ENCODE results near the gene SGMS1.

Gene SGMS1

DNA sequence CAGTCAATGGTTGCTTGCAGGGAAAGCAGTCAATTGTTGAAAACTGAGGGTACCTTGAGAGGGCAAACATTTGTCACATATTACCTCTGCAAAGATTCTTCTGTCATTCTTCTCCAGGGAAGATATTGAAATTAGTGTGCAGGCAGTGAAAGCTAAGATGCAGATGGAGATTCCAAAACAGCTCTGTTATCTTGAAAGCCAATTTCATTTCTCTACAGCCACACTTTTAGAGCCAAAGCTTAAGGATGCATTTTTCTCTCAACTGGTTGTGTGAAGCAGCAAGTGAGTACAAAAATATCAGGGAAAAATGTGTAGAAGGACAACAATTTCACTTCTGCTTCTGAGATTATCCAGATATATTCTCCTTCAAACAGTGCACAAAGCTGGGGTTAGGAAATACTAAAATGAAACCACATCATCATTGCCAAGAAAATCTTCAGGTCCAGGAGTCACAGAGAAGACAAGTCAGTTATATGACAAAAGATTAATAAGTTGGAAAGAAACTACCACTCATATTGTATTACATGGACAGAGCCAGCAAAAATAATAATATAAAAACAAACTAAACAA is 16.3 kb downstream of the SGMS1 start:
- DNase-seq (ENCODE audit: low read depth): peak; percentile 8
- TF ChIP-seq, protein P1, sequence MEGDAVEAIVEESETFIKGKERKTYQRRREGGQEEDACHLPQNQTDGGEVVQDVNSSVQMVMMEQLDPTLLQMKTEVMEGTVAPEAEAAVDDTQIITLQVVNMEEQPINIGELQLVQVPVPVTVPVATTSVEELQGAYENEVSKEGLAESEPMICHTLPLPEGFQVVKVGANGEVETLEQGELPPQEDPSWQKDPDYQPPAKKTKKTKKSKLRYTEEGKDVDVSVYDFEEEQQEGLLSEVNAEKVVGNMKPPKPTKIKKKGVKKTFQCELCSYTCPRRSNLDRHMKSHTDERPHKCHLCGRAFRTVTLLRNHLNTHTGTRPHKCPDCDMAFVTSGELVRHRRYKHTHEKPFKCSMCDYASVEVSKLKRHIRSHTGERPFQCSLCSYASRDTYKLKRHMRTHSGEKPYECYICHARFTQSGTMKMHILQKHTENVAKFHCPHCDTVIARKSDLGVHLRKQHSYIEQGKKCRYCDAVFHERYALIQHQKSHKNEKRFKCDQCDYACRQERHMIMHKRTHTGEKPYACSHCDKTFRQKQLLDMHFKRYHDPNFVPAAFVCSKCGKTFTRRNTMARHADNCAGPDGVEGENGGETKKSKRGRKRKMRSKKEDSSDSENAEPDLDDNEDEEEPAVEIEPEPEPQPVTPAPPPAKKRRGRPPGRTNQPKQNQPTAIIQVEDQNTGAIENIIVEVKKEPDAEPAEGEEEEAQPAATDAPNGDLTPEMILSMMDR (conservative IDR thresholded peaks at IDR 0.05; ENCODE audit: control insufficient read depth, insufficient read depth, low read depth, low read length): no peak

DNA sequence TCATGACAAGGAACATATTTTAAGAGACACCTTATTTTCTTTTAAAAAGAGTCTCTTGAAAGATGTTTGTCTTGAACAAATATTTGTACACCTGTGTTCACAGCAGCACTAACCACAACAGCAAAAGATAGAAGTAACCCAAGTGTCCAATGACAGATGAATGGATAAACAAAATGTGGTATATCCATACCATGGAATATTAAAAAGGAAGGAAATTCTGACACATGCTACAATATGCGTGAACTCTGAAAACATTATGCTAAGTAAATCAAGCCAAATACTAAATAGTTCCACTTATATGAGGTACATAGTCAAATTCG is 17.8 kb downstream of the SGMS1 start:
- H3K4me3 ChIP-seq (ENCODE audit: control insufficient read depth, low read depth, low read length): no peak overlapping the region
- no peak for DNase-seq (ENCODE audit: low read depth)
- TF ChIP-seq, protein P1 (conservative IDR thresholded peaks at IDR 0.05; ENCODE audit: control insufficient read depth, insufficient read depth, low read depth, low read length): no peak

More for the DNA sequence above, 16.3 kb downstream of the SGMS1 start:
- no peak overlapping the region for H3K4me3 ChIP-seq (ENCODE audit: control insufficient read depth, low read depth, low read length)

DNA sequence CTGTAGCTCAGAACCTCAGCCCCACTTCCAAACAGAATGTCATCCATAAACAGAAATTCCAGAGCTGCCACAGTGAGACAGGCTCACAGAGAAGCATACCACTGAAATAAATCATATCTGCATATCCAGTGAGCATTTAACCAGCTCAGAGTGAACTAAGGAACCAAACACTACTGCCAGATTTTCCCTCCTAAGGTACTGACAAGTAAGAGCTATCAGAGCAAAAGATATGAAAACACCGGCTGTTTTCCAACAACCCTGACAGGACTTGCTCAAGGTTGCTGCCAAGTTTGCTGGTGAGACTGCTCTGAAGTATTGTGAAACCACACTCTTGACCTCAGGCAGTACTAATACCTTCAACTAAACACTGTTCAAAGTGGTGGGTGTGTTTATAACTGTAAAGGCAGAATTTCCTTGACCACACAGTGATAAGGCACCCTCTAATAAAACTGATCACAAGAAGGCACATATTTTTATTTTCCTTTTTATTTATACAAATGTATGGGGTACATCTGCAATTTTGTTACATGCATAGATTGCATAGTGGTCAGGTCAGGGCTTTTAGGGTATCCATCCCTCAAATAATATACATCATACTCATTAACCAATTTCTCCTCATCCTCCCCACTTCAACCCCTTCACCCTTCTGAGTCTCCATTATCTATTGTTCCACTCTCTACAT is 18.3 kb downstream of the SGMS1 start:
- DNase-seq (ENCODE audit: low read depth): peak; percentile 94
- H3K4me3 ChIP-seq (ENCODE audit: control insufficient read depth, low read depth, low read length): no peak overlapping the region
- TF ChIP-seq, protein P1 (conservative IDR thresholded peaks at IDR 0.05; ENCODE audit: control insufficient read depth, insufficient read depth, low read depth, low read length): no peak

DNA sequence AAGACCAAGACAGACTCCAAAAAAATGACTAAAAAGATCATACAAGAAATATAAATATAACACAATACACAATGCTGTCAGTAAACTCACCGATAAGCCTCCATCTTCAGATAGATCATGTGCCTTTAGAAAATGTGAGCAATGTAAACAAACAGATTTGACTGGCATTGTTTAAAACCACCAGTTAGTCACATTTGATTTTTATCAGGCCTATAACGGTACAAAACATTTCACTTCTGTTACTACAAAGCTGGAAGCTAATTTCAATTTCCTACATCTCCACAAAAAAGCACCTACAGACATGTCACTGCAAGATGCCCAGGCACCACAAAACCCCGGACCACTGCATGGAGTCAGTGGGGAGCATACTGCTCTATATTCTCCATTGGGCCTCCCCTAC is 18.9 kb downstream of the SGMS1 start:
- H3K4me3 ChIP-seq (ENCODE audit: control insufficient read depth, low read depth, low read length): no peak overlapping the region
- TF ChIP-seq, protein P1 (conservative IDR thresholded peaks at IDR 0.05; ENCODE audit: control insufficient read depth, insufficient read depth, low read depth, low read length): no peak
- DNase-seq (ENCODE audit: low read depth): no peak

DNA sequence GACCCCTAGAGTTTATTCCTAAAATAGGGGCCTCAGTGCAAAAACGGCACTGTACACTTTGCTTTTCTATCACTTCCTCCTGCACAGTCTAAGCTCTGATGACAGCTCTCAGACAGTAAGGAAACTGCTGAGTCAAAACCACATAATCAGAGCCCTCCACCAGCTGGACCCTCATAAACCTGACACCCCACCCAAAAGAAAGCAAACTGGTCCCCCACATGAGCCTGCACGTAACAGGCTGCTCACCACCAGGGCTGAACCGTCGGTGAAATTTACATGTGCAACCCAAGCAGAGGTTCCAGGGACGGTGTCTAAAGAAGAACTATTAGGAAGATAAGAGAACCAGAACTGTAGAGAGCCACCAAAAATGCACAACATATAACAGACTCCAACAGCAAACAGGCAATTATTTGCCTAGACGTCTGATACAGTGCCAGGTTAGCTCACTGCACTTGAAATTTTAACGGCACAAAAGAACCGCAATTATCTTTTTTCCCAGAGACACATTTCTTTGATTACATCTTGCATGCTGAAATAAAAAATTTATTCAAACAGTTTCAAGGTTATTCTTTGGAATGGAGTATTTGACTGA is 19.6 kb downstream of the SGMS1 start:
- DNase-seq (ENCODE audit: low read depth): peak; percentile 46
- TF ChIP-seq, protein P1 (conservative IDR thresholded peaks at IDR 0.05; ENCODE audit: control insufficient read depth, insufficient read depth, low read depth, low read length): no peak
- H3K4me3 ChIP-seq (ENCODE audit: control insufficient read depth, low read depth, low read length): no peak overlapping the region

DNA sequence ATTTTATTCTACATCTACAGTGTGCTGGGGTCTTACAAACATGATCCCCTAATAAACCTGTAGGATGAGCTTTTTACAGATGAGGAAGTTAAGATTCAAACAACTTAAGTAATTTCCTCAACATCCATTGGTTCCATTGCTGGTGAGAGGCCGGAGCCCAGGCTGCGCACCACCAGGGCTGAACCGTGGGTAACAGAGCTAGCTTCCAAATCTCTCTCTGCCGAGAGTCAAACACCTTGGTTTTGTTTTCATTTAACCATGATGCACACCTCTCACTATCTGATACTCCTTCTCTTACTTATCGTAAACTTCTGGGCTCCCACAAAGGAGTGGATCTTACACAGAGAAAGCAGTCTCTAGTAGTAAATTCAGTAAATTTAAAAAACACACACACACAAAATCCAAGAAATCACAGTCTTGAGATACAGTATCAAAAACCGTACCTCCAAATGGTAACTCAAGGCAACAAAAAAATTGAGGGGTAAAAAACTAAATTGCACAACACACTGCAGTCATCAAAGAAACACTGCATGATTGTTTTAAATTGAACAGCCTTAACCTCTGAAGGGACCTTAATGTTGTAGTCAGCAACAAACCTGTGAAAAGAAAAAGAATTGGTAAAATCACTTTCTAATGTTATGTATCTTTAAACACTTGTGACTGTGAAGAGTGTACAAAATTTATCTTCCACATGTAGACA is 20.5 kb downstream of the SGMS1 start:
- H3K4me3 ChIP-seq (ENCODE audit: control insufficient read depth, low read depth, low read length): no peak overlapping the region
- TF ChIP-seq, protein P1 (conservative IDR thresholded peaks at IDR 0.05; ENCODE audit: control insufficient read depth, insufficient read depth, low read depth, low read length): no peak
- DNase-seq (ENCODE audit: low read depth): no peak

All from fibroblast of mammary gland (primary cell).